Esophagus muscularis mucosa (tissue), 4 donors: ENCODE measurements around the gene IGDCC3. TPM values are rescaled to one million over a fixed set of nuclear protein-coding genes. Genes with fewer than 3 reads are reported as not detected.

ENCODE experiments used
- DNase-seq: peaks from one replicate; pipeline ENCODE4 v3.0.0-alpha.2; 2017; ENCODE audit errors: extremely low spot score
- H3K27ac ChIP-seq, 4 donors: fragments of 200-600 bp; sonication (generic); replicated peaks in 1 of 4; 1 replicate in 3 of 4; 2 replicates in 1 of 4; pipeline ENCODE4 v1.5.1; 2016 to 2019; ENCODE audit warnings: mild to moderate bottlenecking in 1 of 4
- H3K27me3 ChIP-seq, 4 donors: fragments of 200-600 bp; sonication (generic); one replicate each; pipeline versions ENCODE4 v1.5.1 to v1.6.0; 2016 to 2019
- H3K36me3 ChIP-seq, 4 donors: fragments of 200-600 bp; sonication (generic); one replicate each; pipeline ENCODE4 v1.5.1; 2016 to 2019
- H3K4me1 ChIP-seq, 4 donors: fragments of 200-600 bp; sonication (generic); one replicate each; pipeline ENCODE4 v1.5.1; 2016 to 2019
- H3K4me3 ChIP-seq, 4 donors: fragments of 200-600 bp; sonication (generic); 1 replicate in 2 of 4; 2 replicates in 2 of 4; pipeline ENCODE4 v1.5.1; 2016 to 2019; ENCODE audit warnings: mild to moderate bottlenecking in 4 of 4, moderate library complexity in 1 of 4
- H3K9me3 ChIP-seq, 4 donors: fragments of 200-600 bp; sonication (generic); 1 replicate in 3 of 4; 2 replicates in 1 of 4; pipeline ENCODE4 v1.5.1; 2016 to 2019
- CTCF ChIP-seq, 3 experiments: fragments of 200-600 bp in 2 of 3; fragments of 450-650 bp in 1 of 3; sonication (generic) in 2 of 3; IDR thresholded peaks; one replicate each; pipeline ENCODE4 v1.5.1; 2017 to 2019; ENCODE audit warnings: antibody characterized with exemption in 3 of 3, mild to moderate bottlenecking in 2 of 3, moderate library complexity in 1 of 3
- EP300 ChIP-seq: sonication (generic); formaldehyde crosslinking; IDR thresholded peaks from one replicate; pipeline ENCODE4 v1.6.1; 2017; ENCODE audit warnings: antibody characterized with exemption
- POLR2A ChIP-seq: fragments of 450-650 bp; IDR thresholded peaks from one replicate; pipeline ENCODE4 v1.6.1; 2017; ENCODE audit warnings: antibody characterized with exemption, moderate library complexity, mild to moderate bottlenecking, low read depth
- POLR2AphosphoS5 ChIP-seq, 2 donors: sonication (generic); formaldehyde crosslinking; IDR thresholded peaks; one replicate each; pipeline ENCODE4 v1.6.1; 2017; ENCODE audit warnings: antibody characterized with exemption in 2 of 2
- WGBS: methylation state at CpG from one replicate; pipeline ENCODE4 v1.1.5; 2018; 5-methylcytosine and 5-hydroxymethylcytosine counted together
- intact Hi-C: fragments of 100-400 bp; cut with DNase I; formaldehyde crosslinking; loops from one replicate; pipeline ENCODE4 v1.15.1; 2023
- total RNA-seq, 4 donors: library from RNA; depleted of rRNA; stranded (reverse); fragments of >200 nt; gene quantifications; one replicate each; pipeline versions ENCODE4 v1.1.0 to v1.2.1, GENCODE V29; 2016

The IGDCC3 gene
- total RNA-seq, 4 donors from 2014 or later: 0.17 TPM; not detected in 3

- Histone ChIP-seq H3K4me3 (peak overlapping the region; percentile 60 to 69 (median 62)), H3K4me1 (peaks cover 13 to 27% (median 22%) of the 10 kb centered on the region in 4 donors), H3K9me3 (no peaks in the 10 kb centered on the region), H3K36me3 (no peaks in the 10 kb centered on the region), H3K27me3 (peaks cover 0 to 77% (median 24%) of the 10 kb centered on the region in 4 donors), H3K27ac (no peak overlapping the region)
- DNase-seq: no peak
- TF ChIP-seq POLR2AphosphoS5 (IDR thresholded peaks at IDR 0.05): no peak
- no peak for TF ChIP-seq EP300
- no peak for TF ChIP-seq POLR2A
- WGBS: 3% methylated on average over 8 of the region's 99 CpGs
- intact Hi-C loops: no loop called here
Observed at GRCh38 chr15:65377105-65377975, 462 bp downstream of the IGDCC3 start.

GRCh38 chr15:65376767-65377104 lies 1.1 kb downstream of the IGDCC3 start:
- TF ChIP-seq POLR2A (no peak), EP300 (no peak), CTCF (IDR thresholded peaks at IDR 0.05) (no peak), POLR2AphosphoS5 (IDR thresholded peaks at IDR 0.05) (no peak)
- peak overlapping the region; percentile 60 to 69 (median 62) for H3K4me3 ChIP-seq
- H3K9me3 ChIP-seq: no peaks in the 10 kb centered on the region
- peaks cover 0 to 83% (median 24%) of the 10 kb centered on the region in 4 donors for H3K27me3 ChIP-seq
- no peak overlapping the region for H3K27ac ChIP-seq
- peaks cover 13 to 27% (median 22%) of the 10 kb centered on the region in 4 donors for H3K4me1 ChIP-seq
- H3K36me3 ChIP-seq: no peaks in the 10 kb centered on the region
- WGBS: under 1% methylated on average over 21 of the region's 21 CpGs
- DNase-seq: no peak
- intact Hi-C loops: no loop called here

GRCh38 chr15:65375871-65376607 lies 1.8 kb downstream of the IGDCC3 start:
- no peaks in the 10 kb centered on the region for H3K36me3 ChIP-seq
- intact Hi-C loops: no loop called here
- DNase-seq: no peak
- H3K4me3 ChIP-seq: no peak overlapping the region
- no peaks in the 10 kb centered on the region for H3K9me3 ChIP-seq
- no peak overlapping the region for H3K27ac ChIP-seq
- TF ChIP-seq EP300 (no peak), CTCF (IDR thresholded peaks at IDR 0.05) (no peak), POLR2A (no peak), POLR2AphosphoS5 (IDR thresholded peaks at IDR 0.05) (no peak)
- peaks cover 0 to 87% (median 24%) of the 10 kb centered on the region in 4 donors for H3K27me3 ChIP-seq
- H3K4me1 ChIP-seq: peaks cover 13 to 27% (median 22%) of the 10 kb centered on the region in 4 donors
- 16% methylated on average over 6 of the region's 9 CpGs for WGBS

GRCh38 chr15:65374821-65375401 lies 2.9 kb downstream of the IGDCC3 start:
- Histone ChIP-seq H3K27ac (no peak overlapping the region), H3K4me1 (peaks cover 13 to 27% (median 22%) of the 10 kb centered on the region in 4 donors), H3K36me3 (no peaks in the 10 kb centered on the region), H3K4me3 (no peak overlapping the region), H3K27me3 (peaks cover 0 to 84% (median 24%) of the 10 kb centered on the region in 4 donors), H3K9me3 (no peaks in the 10 kb centered on the region)
- WGBS: 93% methylated on average over 14 of the region's 14 CpGs
- no peak for TF ChIP-seq POLR2A
- intact Hi-C loops: no loop called here
- DNase-seq: no peak

GRCh38 chr15:65374334-65374733 lies 3.5 kb downstream of the IGDCC3 start:
- Histone ChIP-seq H3K27me3 (peaks cover 0 to 78% (median 24%) of the 10 kb centered on the region in 4 donors), H3K9me3 (no peaks in the 10 kb centered on the region), H3K4me3 (no peak overlapping the region), H3K27ac (no peak overlapping the region), H3K36me3 (no peaks in the 10 kb centered on the region), H3K4me1 (peaks cover 13 to 27% (median 22%) of the 10 kb centered on the region in 4 donors)
- TF ChIP-seq POLR2A: no peak
- TF ChIP-seq EP300: no peak
- no peak for TF ChIP-seq POLR2AphosphoS5 (IDR thresholded peaks at IDR 0.05)
- TF ChIP-seq CTCF (IDR thresholded peaks at IDR 0.05): no peak
- intact Hi-C loops: no loop called here
- no peak for DNase-seq
- WGBS: 89% methylated on average over 3 of the region's 3 CpGs
